Retinal pigment epithelial cell (primary cell): Measurements from ENCODE around the gene POLR2J.
"Not testable (repeated sequence)": the region's sequence is repeated elsewhere in the genome, so short reads cannot be mapped to it uniquely, and the experiment has no call there.

Experiments
- DNase-seq: peaks from one replicate; pipeline ENCODE4 v3.0.0-alpha.2; 2010; ENCODE audit warnings: low read depth
- H3K4me3 ChIP-seq: 2 replicates; pipeline ENCODE4 v1.5.1; 2011; ENCODE audit warnings: mild to moderate bottlenecking, low read length, control low read depth, moderate library complexity
- CTCF ChIP-seq: conservative IDR thresholded peaks from 2 replicates; pipeline ENCODE4 v1.5.1; 2011; ENCODE audit warnings: low read depth, low read length, control low read depth, inconsistent platforms

Gene POLR2J

DNA sequence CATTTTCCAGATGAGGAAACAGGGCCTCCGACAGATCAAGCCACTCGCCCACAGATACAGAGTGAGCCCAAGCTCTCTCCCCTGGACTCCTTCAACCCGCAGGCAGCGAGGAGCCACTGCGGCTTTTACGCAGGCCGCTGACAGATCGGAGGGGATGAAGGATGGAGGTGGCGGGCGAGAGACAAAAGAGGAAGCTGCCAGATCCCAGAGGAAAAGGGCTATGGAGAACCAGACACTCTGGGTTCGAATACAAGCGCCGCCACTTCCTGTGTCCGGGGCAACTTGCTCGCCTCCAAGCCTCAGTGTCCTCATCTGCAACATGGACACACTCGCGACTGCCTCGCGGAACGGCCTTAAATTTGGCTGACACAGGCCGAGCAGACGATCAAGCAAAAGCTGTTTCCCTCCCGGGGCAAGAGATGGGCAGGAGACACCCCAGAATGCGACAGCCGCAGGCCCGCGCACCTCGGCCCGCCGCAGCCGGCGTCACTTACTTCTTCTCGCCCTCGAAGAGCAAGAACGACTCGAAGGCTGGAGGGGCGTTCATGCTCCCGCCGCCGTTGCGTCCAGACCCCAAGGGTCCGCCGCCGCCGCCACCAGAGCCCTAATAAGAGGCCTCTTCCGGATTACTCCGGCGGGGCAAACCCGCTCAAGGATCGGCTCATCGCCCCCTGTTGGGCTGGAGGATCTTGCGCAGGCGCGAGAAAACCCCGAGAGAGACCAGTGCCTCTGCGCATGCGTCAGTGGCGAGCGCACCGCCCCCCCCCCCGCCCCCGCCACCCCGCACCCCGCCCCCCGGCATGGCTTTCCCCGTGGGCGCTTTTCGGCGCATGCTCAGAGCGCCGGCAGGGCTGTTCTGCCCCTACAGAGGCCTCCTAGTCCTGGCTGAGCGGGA, at the start of gene POLR2J:
POLR2J (minus strand) TSS at position 609 of the 895 bp plus-strand sequence; CDS start at position 547, 62 bp downstream.
- peak within 1 kb of the TSS; percentile 44 for H3K4me3 ChIP-seq
- TF ChIP-seq CTCF, result peak; percentile 30
- DNase-seq, result peak; percentile 18

DNA sequence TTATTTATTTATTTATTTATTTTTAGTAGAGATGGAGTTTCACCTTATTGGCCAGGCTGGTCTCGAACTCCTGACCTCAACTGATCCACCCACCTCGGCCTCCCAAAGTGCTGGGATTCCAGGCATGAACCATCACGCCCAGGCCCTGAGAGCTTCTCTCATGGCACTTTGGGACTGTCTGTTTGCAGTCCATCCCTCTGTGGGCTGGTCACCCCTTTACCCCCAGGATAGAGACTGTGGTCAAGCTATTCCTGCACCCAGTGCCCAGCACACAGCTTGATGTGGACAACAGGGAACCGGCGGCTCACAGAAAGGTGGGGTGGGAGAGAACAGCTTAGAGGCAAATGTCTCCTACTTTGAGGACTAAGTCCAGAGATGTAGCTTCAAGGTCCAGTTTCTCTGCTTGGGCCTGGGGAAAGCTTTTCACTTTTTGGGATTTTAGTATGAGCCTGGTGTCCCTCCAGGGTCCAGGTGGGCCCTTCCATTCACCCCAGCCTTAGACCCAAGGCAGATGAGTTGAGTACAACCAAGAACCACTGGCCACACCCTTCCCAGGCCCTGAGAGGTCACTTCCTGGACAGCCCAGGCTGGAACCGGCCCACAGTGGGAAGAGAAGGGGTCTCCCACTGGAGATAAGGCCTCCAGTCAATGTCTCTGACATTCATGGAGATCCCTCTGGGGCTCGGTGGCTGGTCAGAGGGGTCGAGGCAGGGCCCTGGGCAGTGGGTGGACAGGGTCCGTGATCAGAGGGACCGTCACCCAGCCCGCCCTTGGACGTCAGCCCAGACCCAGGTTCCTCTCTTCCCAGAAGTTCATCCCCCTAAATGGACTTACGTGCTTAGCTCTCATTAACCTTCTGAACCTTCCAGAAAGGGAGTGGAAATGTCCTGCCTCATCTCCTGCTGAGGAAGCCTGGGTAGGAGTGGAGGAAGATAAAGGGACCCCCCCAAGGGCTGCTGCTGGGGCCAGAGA, 49.4 kb upstream of the POLR2J start:
- not testable (repeated sequence) for H3K4me3 ChIP-seq, DNase-seq

DNA sequence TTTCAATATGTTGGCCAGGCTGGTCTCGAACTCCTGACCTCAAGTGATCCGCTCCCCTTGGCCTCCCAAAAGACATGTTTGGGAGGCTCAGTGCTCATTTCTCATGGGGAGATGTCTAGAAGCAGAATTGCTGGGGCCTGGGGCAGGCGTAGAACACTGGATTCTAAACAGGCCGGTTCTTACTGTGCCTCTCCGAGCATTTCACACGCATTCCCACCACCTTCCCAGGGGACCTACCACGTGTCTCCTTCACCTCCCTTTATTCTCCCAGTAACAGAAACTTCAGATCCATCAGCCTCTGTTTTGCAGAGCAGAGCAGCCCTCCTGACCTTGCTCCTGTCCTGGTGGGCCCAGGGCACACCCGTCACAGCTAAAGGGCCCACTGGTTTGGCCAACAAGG, 48.5 kb upstream of the POLR2J start:
- DNase-seq, H3K4me3 ChIP-seq: not testable (repeated sequence)

DNA sequence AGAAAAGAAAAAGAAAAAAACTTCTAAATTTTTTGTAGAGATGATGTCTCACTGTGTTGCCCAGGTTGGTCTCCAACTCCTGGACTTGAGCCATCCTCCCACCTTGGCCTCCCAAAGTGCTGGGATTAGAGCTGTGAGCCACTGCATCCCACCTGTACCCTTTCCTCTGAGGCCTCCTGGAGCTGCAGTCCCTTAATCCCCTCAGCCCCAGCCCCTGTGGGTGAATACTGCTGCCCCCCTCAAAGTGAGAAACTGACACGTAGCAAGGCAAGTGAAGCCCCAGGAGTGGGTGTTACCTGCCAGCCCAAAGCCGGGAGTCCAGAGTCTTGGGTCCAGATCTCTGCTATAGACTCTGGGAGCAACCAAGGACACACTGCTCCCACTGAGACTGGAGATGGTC, 46.1 kb upstream of the POLR2J start:
- H3K4me3 ChIP-seq, DNase-seq: not testable (repeated sequence)

GRCh38 chr7:102520797-102521196, 42.1 kb upstream of the POLR2J start:
- H3K4me3 ChIP-seq, DNase-seq: not testable (repeated sequence)

- H3K4me3 ChIP-seq, DNase-seq: not testable (repeated sequence)
These were observed 38.9 kb upstream of the POLR2J start, which contains the start of gene RASA4B for GRCh38 chr7:102517550-102518147. Gene RASA4B (minus strand): TSS chr7:102517777. CDS start chr7:102517710, 67 bp downstream.

DNA sequence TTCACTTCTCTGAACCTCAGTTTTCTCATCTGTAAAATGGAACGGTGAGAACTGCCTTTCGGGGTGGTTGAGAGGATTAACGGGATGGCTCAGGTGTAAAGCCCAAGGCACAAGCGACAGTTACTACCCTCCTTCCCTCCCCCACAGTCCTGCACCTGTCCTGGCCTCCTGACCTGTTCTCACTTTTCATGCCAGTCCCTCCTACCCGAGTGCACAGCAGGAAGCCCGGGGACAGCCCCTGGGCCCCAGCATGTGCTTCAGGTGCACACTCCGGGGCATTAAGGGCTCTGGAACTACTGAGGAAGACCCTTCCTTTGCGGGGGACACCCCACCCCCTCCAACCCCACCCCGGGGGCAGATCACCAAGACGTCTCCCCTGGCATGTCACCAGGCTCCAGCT, 38.2 kb upstream of the POLR2J start:
- DNase-seq, H3K4me3 ChIP-seq: not testable (repeated sequence)

GRCh38 chr7:102515889-102516288, 37.2 kb upstream of the POLR2J start:
- not testable (repeated sequence) for DNase-seq, H3K4me3 ChIP-seq

DNA sequence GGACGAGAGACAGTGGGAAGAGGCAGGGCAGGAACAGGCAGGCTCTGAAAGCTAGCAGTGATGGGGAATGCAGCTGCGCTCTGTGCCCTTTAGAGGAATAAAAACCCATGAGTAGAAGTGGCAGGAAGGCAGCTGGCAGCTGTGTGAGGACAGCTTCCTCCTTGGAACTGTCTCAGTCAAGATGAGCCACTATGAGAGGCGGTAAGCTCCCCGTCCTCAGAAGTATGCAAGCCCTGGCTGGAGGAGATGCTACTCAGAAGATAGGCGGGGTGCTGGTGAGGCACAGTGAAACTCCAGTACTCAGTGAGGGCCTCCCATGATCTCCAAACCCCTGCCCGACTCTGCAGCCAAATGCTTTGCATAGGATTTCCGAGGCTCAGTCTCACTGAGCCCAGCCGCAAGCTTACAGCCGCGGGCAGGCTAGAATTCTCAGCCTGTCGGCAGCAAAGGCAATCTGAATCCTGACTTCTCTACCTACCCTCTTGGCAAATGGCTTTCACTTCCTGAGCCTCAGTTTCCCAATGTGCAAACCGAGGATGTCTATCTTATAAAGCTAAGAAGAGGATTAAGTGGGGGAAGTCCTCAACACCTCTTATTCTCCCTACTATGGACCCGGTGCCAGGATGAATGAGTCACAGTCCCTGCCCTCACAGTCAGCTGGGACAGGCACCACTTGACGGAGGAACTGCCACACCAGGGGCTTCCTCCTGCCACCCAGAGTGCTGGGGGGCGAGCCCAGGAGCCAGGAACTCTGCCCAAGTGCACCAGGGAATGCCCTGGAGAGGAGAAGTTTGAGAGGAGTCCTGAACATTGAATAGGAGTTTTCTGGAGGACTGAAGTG, 36.4 kb upstream of the POLR2J start:
- not testable (repeated sequence) for H3K4me3 ChIP-seq, DNase-seq

- not testable (repeated sequence) for H3K4me3 ChIP-seq, DNase-seq
These were observed 34.0 kb upstream of the POLR2J start for GRCh38 chr7:102512642-102513221.

- not testable (repeated sequence) for DNase-seq, H3K4me3 ChIP-seq
These were observed 33.3 kb upstream of the POLR2J start for GRCh38 chr7:102511860-102512522.

GRCh38 chr7:102510575-102510974, 31.9 kb upstream of the POLR2J start:
- H3K4me3 ChIP-seq, DNase-seq: not testable (repeated sequence)

GRCh38 chr7:102507410-102508088, 28.8 kb upstream of the POLR2J start:
- H3K4me3 ChIP-seq, DNase-seq: not testable (repeated sequence)

- DNase-seq, H3K4me3 ChIP-seq: not testable (repeated sequence)
These were observed 26.8 kb upstream of the POLR2J start for GRCh38 chr7:102505298-102506185.

DNA sequence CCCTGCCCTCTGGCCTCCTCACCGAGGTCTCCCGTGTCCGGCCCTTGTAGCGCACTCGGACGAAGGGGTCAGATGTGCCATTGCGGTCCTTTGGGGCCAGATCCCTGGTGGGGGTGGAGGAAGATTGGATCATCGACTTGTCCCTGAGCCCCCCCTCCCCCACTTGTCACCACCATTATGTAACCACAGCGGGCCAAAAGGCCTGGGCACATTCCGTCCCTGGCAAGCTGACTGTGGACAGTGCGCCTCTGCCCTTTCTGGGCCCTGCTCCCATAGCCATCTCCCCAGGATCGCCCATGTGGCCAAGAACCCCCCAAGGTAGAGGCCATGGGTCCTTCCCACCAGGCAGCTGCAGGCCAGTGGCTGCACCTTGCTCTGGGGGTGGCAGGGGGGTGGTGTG, 24.4 kb upstream of the POLR2J start:
- not testable (repeated sequence) for DNase-seq, H3K4me3 ChIP-seq
